IMR-90 (cell line): ENCODE results near the gene S1PR5. TPM values are rescaled to one million over a fixed set of nuclear protein-coding genes. Genes with fewer than 3 reads are reported as not detected.

Experiments used
- ATAC-seq: fragments of 200-7000 bp; cut with Tn5 transposase; 2 replicates; pipeline ENCODE4 v1.9.1; 2020; ENCODE audit warnings: low read depth, mild to moderate bottlenecking, moderate library complexity
- BruUV-seq: library from RNA; stranded (reverse); fragments of 400-500 nt; replicated peaks from 2 replicates; lab custom pipeline; 2021; lab: Mats Ljungman, UMichigan
- CTCF ChIA-PET: fragments of 300-600 bp; formaldehyde crosslinking; extraction: SDS; loops from one replicate; lab custom pipeline; 2021; ENCODE audit warnings: antibody characterized with exemption; lab: Yijun Ruan, JAX
- POLR2A ChIA-PET: fragments of 300-600 bp; sonication (Branson Sonifier 250); formaldehyde crosslinking; loops from one replicate; lab custom pipeline; 2022; ENCODE audit warnings: antibody characterized with exemption; ENCODE audit not compliant: unreplicated experiment; lab: Charles Lee
- DNase-seq: peaks from one replicate; pipeline ENCODE4 v3.0.0; 2013
- H2AFZ ChIP-seq: replicated peaks from 2 replicates; pipeline ENCODE3; 2013; ENCODE audit warnings: low read length, mild to moderate bottlenecking; ENCODE audit not compliant: poor library complexity
- H2AK5ac ChIP-seq: 2 replicates; pipeline ENCODE4 v1.6.1; 2013; ENCODE audit warnings: low read depth, low read length, inconsistent platforms
- H2AK9ac ChIP-seq: replicated peaks from 2 replicates; pipeline ENCODE3; 2013; ENCODE audit warnings: mild to moderate bottlenecking, low read depth, low read length, moderate library complexity; ENCODE audit not compliant: poor library complexity
- H2BK120ac ChIP-seq: 2 replicates; pipeline ENCODE4 v1.6.1; 2013; ENCODE audit warnings: low read depth, low read length, inconsistent platforms
- H2BK15ac ChIP-seq: 3 replicates; pipeline ENCODE4 v1.6.1; 2013; ENCODE audit warnings: low read depth, low read length, inconsistent platforms
- H2BK20ac ChIP-seq: 2 replicates; pipeline ENCODE4 v1.6.1; 2013; ENCODE audit warnings: low read depth, mild to moderate bottlenecking, inconsistent platforms, low read length, moderate library complexity
- H2BK5ac ChIP-seq: 2 replicates; pipeline ENCODE4 v1.6.1; 2013; ENCODE audit warnings: mild to moderate bottlenecking, low read depth, low read length, inconsistent platforms; ENCODE audit not compliant: poor library complexity, severe bottlenecking
- H3K14ac ChIP-seq: replicated peaks from 2 replicates; pipeline ENCODE4 v1.6.1; 2013; ENCODE audit warnings: low read depth, low read length, inconsistent platforms
- H3K18ac ChIP-seq: 2 replicates; pipeline ENCODE4 v1.6.1; 2013; ENCODE audit warnings: low read depth, low read length, control low read depth
- H3K23ac ChIP-seq: 2 replicates; pipeline ENCODE4 v1.6.1; 2013; ENCODE audit warnings: low read depth, low read length, inconsistent platforms
- H3K27ac ChIP-seq: 2 replicates; pipeline ENCODE4 v1.5.1; 2013; ENCODE audit warnings: mild to moderate bottlenecking, control low read depth, low read length; ENCODE audit not compliant: insufficient read depth
- H3K27me3 ChIP-seq: 2 replicates; pipeline ENCODE4 v1.6.1; 2013; ENCODE audit warnings: low read length; ENCODE audit not compliant: control insufficient read depth, insufficient read depth
- H3K36me3 ChIP-seq: 2 replicates; pipeline ENCODE4 v1.6.1; 2013; ENCODE audit warnings: low read length, mixed read lengths; ENCODE audit not compliant: control insufficient read depth, insufficient read depth
- H3K4ac ChIP-seq: 2 replicates; pipeline ENCODE4 v1.6.1; 2013; ENCODE audit warnings: low read depth, low read length, inconsistent platforms
- H3K4me1 ChIP-seq: 2 replicates; pipeline ENCODE4 v1.6.1; 2013; ENCODE audit warnings: low read length, mixed read lengths; ENCODE audit not compliant: control insufficient read depth, insufficient read depth
- H3K4me2 ChIP-seq: 2 replicates; pipeline ENCODE4 v1.6.1; 2013; ENCODE audit warnings: low read depth, mild to moderate bottlenecking, control low read depth, low read length, moderate library complexity
- H3K4me3 ChIP-seq: 2 replicates; pipeline ENCODE4 v1.5.1; 2013; ENCODE audit warnings: low read depth, mild to moderate bottlenecking, control low read depth, low read length, moderate library complexity; ENCODE audit not compliant: insufficient read depth
- H3K56ac ChIP-seq: 2 replicates; pipeline ENCODE4 v1.6.1; 2013; ENCODE audit warnings: low read length, inconsistent platforms; ENCODE audit not compliant: insufficient read depth; ENCODE audit errors: extremely low read depth
- H3K79me1 ChIP-seq, 2 experiments: 2 replicates each; pipeline ENCODE4 v1.6.1; 2013; ENCODE audit warnings: low read length in 2 of 2, inconsistent platforms in 1 of 2, low read depth in 1 of 2
- H3K9ac ChIP-seq: 2 replicates; pipeline ENCODE4 v1.6.1; 2013; ENCODE audit warnings: low read depth, low read length, control low read depth
- H3K9me1 ChIP-seq: 2 replicates; pipeline ENCODE4 v1.6.1; 2013; ENCODE audit warnings: low read length, inconsistent platforms; ENCODE audit not compliant: insufficient read depth
- H3K9me3 ChIP-seq: 2 replicates; pipeline ENCODE4 v1.6.1; 2013; ENCODE audit warnings: low read length; ENCODE audit not compliant: control insufficient read depth, insufficient read depth
- H4K20me1 ChIP-seq: 2 replicates; pipeline ENCODE4 v1.6.1; 2013; ENCODE audit warnings: low read length, inconsistent platforms; ENCODE audit not compliant: insufficient read depth
- H4K5ac ChIP-seq: 2 replicates; pipeline ENCODE4 v1.6.1; 2013; ENCODE audit warnings: mild to moderate bottlenecking, low read depth, low read length, control low read depth
- H4K8ac ChIP-seq, 2 experiments: 2 replicates each; pipeline ENCODE4 v1.6.1; 2013; ENCODE audit warnings: low read depth in 2 of 2, low read length in 2 of 2, control low read depth in 1 of 2, inconsistent platforms in 1 of 2
- H4K91ac ChIP-seq: 2 replicates; pipeline ENCODE4 v1.6.1; 2013; ENCODE audit warnings: low read depth, low read length, inconsistent platforms; ENCODE audit not compliant: insufficient read depth
- CEBPB ChIP-seq: IDR thresholded peaks from 2 replicates; pipeline ENCODE4 v1.6.1; 2012; ENCODE audit warnings: low read depth, low read length, improper control_type of control experiment
- CHD1 ChIP-seq: IDR thresholded peaks from 2 replicates; pipeline ENCODE4 v1.6.1; 2012; ENCODE audit warnings: low read depth, low read length, improper control_type of control experiment
- CTCF ChIP-seq: conservative IDR thresholded peaks from 2 replicates; pipeline ENCODE4 v1.5.1; 2012; ENCODE audit warnings: mild to moderate bottlenecking, low read depth, low read length, improper control_type of control experiment
- ELK1 ChIP-seq: fragments of 150-350 bp; IDR thresholded peaks from 2 replicates; pipeline ENCODE4 v1.6.1; 2016; ENCODE audit warnings: low read depth, mild to moderate bottlenecking, low read length, moderate library complexity, borderline replicate concordance
- FOS ChIP-seq: fragments of 150-350 bp; IDR thresholded peaks from 2 replicates; pipeline ENCODE4 v1.6.1; 2016; ENCODE audit warnings: low read depth, low read length
- MAFK ChIP-seq: IDR thresholded peaks from 2 replicates; pipeline ENCODE4 v1.6.1; 2012; ENCODE audit warnings: low read depth, low read length, improper control_type of control experiment
- MAZ ChIP-seq: IDR thresholded peaks from 2 replicates; pipeline ENCODE4 v1.6.1; 2012; ENCODE audit warnings: low read depth, mild to moderate bottlenecking, low read length, improper control_type of control experiment, moderate library complexity, borderline replicate concordance
- NFE2L2 ChIP-seq: fragments of 150-350 bp; IDR thresholded peaks from 2 replicates; pipeline ENCODE4 v1.6.1; 2016; ENCODE audit warnings: low read depth, mild to moderate bottlenecking, low read length
- POLR2A ChIP-seq: IDR thresholded peaks from 2 replicates; pipeline ENCODE4 v1.6.1; 2012; ENCODE audit warnings: mild to moderate bottlenecking, low read depth, low read length
- RAD21 ChIP-seq: IDR thresholded peaks from 2 replicates; pipeline ENCODE4 v1.6.1; 2012; ENCODE audit warnings: low read length, improper control_type of control experiment
- RCOR1 ChIP-seq: IDR thresholded peaks from 2 replicates; pipeline ENCODE4 v1.6.1; 2012; ENCODE audit warnings: mild to moderate bottlenecking, low read length, improper control_type of control experiment; ENCODE audit not compliant: insufficient replicate concordance
- RFX5 ChIP-seq: IDR thresholded peaks from 2 replicates; pipeline ENCODE4 v1.8.0; 2012; ENCODE audit warnings: low read depth, mild to moderate bottlenecking, low read length, moderate library complexity
- SMC3 ChIP-seq: fragments of 150-350 bp; IDR thresholded peaks from 2 replicates; pipeline ENCODE4 v1.6.1; 2016; ENCODE audit warnings: low read depth, mild to moderate bottlenecking, antibody characterized with exemption, low read length, moderate library complexity
- USF2 ChIP-seq: fragments of 150-350 bp; IDR thresholded peaks from 2 replicates; pipeline ENCODE4 v1.6.1; 2017; ENCODE audit warnings: mild to moderate bottlenecking, antibody characterized with exemption, low read length, low read depth
- WGBS, 2 experiments: methylation state at CpG; one replicate each; pipeline versions ENCODE4 v1.1.5 to v1.1.7; 2013; ENCODE audit warnings: missing lambda C conversion rate in 2 of 2; ENCODE audit not compliant: insufficient read length in 1 of 2; ENCODE audit errors: extremely low coverage in 2 of 2; 5-methylcytosine and 5-hydroxymethylcytosine counted together
- dilution Hi-C: fragments of 300-500 bp; cut with HindIII; formaldehyde crosslinking; loops from one replicate; pipeline ENCODE4 v1.14.3; 2018; ENCODE audit warnings: low sequenced_read_pairs; ENCODE audit not compliant: unreplicated experiment
- in situ Hi-C: fragments of 300-500 bp; cut with MboI; formaldehyde crosslinking; loops from 3 replicates; pipeline ENCODE4 v1.14.3; 2019; ENCODE audit warnings: low sequenced_read_pairs, inconsistent platforms, mixed read lengths
- intact Hi-C: fragments of 100-400 bp; cut with micrococcal nuclease; formaldehyde crosslinking; loops from 2 replicates; pipeline ENCODE4 v1.10.0; 2022
- polyA plus RNA-seq, 3 experiments: library from polyadenylated mRNA; depleted of rRNA; stranded (reverse); fragments of >200 nt; gene quantifications; 2 replicates each; pipeline ENCODE4 v1.2.3, GENCODE V29; 2012; ENCODE audit warnings: low replicate concordance in 1 of 3
- total RNA-seq: library from RNA; depleted of rRNA; stranded (reverse); fragments of >200 nt; gene quantifications from 2 replicates; pipeline ENCODE4 v1.2.3, GENCODE V29; 2012

S1PR5 gene
- total and polyA plus RNA-seq, 2 of the 4 experiments (the other 2 are of a cell fraction), result 0.36 to 0.55 TPM

GRCh38 chr19:10505583-10506229, 11.5 kb downstream of the S1PR5 start:
- Histone ChIP-seq H3K9ac (no peak overlapping the region), H2BK120ac (no peak overlapping the region), H2BK15ac (no peak overlapping the region), H3K27me3 (no peaks in the 10 kb centered on the region; the same call in 1 of the 2 replicates), H4K91ac (no peak overlapping the region), H3K79me1 (peaks cover 4 to 15% of the 10 kb centered on the region in 2 experiments; a peak in 3 of 4 replicates), H3K18ac (no peak overlapping the region), H3K4ac (no peak overlapping the region), H4K5ac (no peak overlapping the region), H3K4me3 (no peak overlapping the region), H3K36me3 (no peaks in the 10 kb centered on the region), H4K20me1 (no peaks in the 10 kb centered on the region), H3K14ac (no peak overlapping the region), H3K4me2 (no peak overlapping the region), H2AFZ (peak overlapping the region; percentile 78), H3K9me1 (0 out of 2 replicates have a peak, but pooled peaks cover 3% of the 10 kb centered on the region), H2BK20ac (no peak overlapping the region), H3K27ac (no peak overlapping the region), H2AK9ac (peak overlapping the region; percentile 78), H2AK5ac (peak overlapping the region; percentile 8; the same call in 1 of the 2 replicates), H3K9me3 (no peaks in the 10 kb centered on the region), H4K8ac (peak overlapping the region in 1 of 2 experiments; percentile 62; a peak in 1 of 4 replicates), H3K23ac (peak overlapping the region; percentile 73), H2BK5ac (no peak overlapping the region), H3K4me1 (peaks cover 3% of the 10 kb centered on the region; the same call in 1 of the 2 replicates), H3K56ac (no peak overlapping the region)
- peak; percentile 50 for DNase-seq
- in situ Hi-C loops, result no loop called here
- intact Hi-C loops, result no loop called here
- dilution Hi-C loops, result no loop called here
- ChIA-PET POLR2A (interaction anchor here (0.6 kb wide), 1 partner anchor 60 kb away, joined by 3 read pairs; the partner anchor contains the start of gene KRI1), CTCF (interaction anchor here (1.2 kb wide), 1 partner anchor 11 kb away, joined by 4 read pairs; the partner anchor contains the start of gene S1PR5)
- 25% methylated on average over 4 of the region's 17 CpGs; no CpG with 5 or more reads in 1 of the 2 experiments for WGBS, 2 experiments
- no peak for ATAC-seq
- no TSS peak for BruUV-seq
- TF ChIP-seq CHD1 (no peak), RAD21 (peak; percentile 58), CTCF (peak; percentile 63), ELK1 (no peak), POLR2A (no peak), MAFK (no peak), NFE2L2 (no peak), SMC3 (0 out of 2 replicates have a peak, but pooled peaks have one; percentile 31), MAZ (no peak), RFX5 (no peak), RCOR1 (no peak), CEBPB (no peak), USF2 (peak; percentile 45; the same call in 1 of the 2 replicates), FOS (no peak)
